ENCODE data around the gene TNFRSF8.

TNFRSF8 gene

GRCh38 chr1:12130466-12131130 lies 67.5 kb downstream of the TNFRSF8 start:
- DNase-seq = no peak
- in situ Hi-C loops (cut with MboI; ENCODE audit: low pct_unique_long_range_greater_than_20kb, low sequenced_read_pairs) = no loop called here

- in situ Hi-C loops (cut with MboI; ENCODE audit: low pct_unique_long_range_greater_than_20kb, low sequenced_read_pairs) = no loop called here
- no peak for DNase-seq
Measured at GRCh38 chr1:12132078-12132477, 69.0 kb downstream of the TNFRSF8 start.

DNA sequence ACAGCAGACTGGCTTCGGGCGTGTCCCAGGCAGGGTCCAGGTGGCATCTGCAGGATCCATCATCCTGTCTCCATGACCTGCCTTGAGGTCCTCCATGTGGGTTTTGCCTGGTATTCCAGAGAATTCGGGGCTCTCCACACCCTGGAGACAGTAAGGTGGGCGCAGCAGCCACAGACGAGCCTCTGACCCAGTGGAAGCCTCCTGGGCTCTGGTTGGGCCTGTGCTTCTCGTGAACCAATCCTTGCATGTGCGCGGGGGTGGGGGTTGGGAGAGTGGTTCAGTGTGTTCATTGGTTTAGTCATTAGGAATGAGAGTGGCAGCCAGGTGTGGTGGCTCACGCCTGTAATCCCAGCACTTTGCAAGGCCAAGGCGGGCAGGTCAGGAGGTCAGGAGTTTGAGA lies 71.6 kb downstream of the TNFRSF8 start:
- in situ Hi-C loops (cut with MboI; ENCODE audit: low pct_unique_long_range_greater_than_20kb, low sequenced_read_pairs) = no loop called here

GRCh38 chr1:12135612-12136011 lies 72.5 kb downstream of the TNFRSF8 start:
- in situ Hi-C loops (cut with MboI; ENCODE audit: low pct_unique_long_range_greater_than_20kb, low sequenced_read_pairs) = no loop called here

More for the DNA sequence above, 71.6 kb downstream of the TNFRSF8 start:
- DNase-seq = no peak

GRCh38 chr1:12136916-12137610 lies 74.0 kb downstream of the TNFRSF8 start:
- in situ Hi-C loops (cut with MboI; ENCODE audit: low pct_unique_long_range_greater_than_20kb, low sequenced_read_pairs) = no loop called here
- DNase-seq = no peak

More at GRCh38 chr1:12135612-12136011, 72.5 kb downstream of the TNFRSF8 start:
- no peak for DNase-seq

DNA sequence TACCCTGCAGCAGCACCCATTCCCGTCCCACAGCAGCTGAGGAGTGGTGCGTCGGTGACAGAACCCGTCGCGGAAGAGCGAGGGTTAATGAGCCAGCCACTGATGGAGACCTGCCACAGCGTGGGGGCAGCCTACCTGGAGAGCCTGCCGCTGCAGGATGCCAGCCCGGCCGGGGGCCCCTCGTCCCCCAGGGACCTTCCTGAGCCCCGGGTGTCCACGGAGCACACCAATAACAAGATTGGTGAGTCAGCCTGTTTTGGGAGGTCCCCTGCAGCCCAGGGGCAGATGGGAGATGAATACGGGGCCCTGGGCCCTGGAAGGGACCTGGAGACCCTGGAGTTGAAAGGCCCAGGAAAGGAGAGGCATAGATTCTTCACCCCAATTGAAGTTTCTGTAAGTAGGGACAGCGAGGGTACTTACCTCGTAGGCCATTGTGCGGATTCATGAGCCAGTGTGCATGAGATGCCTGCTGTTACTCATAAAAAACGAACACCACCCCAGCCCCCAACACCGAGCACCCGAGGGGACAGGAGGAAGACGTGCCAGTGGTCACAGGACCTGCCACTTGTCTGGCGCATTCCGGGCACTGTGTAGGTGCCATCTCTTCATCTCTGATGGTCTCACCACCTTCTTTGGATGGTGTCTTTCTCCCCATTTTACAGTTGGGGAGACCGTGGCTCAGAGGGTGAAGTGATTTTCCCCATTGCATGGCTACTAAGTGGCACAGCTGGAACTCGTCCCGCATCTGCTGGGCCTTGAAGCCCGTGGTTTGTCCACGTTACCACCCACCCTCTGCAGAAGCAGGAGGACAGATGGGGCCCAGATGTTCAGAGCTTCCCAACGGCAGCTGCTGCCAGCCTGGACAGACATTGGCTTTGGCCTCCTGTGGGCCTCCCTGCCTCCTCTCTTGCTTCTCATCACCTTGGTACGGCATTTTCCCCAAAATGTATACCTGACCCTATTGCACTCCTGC lies 75.4 kb downstream of the TNFRSF8 start:
- DNase-seq = no peak
- in situ Hi-C loops (cut with MboI; ENCODE audit: low pct_unique_long_range_greater_than_20kb, low sequenced_read_pairs) = no loop called here

GRCh38 chr1:12140016-12140415 lies 76.9 kb downstream of the TNFRSF8 start:
- in situ Hi-C loops (cut with MboI; ENCODE audit: low pct_unique_long_range_greater_than_20kb, low sequenced_read_pairs) = no loop called here
- DNase-seq = no peak

DNA sequence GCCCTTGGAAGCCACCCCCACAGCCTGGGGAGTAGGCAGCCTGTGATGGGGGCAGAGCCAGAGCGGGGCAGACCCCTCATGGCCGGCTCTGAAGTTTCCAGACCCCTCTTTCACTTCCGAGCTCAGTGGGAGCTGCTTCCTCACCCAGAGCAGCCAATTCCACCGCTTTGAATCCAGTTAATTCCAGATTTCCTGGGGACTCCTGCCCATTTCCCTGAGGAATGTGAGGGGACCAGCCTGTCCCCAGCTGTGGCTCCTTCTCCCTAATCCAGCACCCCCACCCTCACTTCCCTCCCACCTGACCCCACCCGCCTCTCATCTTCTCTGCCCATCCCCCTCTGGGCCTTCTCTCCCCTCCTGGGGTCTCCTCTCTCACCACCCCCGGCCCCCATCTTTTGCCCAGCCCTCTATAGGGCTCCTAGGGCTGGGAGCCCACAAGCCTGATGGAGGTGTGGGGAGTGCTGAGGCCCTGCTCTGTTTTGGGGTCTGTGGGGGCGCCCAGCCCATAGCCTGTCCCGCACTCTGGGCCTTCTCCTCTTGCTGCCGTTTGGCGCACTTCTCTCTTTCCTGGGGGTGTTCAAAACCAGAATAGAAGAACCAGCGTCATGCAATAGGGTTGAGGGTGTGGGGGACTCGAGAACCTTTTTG lies 77.5 kb downstream of the TNFRSF8 start:
- DNase-seq = no peak
- in situ Hi-C loops (cut with MboI; ENCODE audit: low pct_unique_long_range_greater_than_20kb, low sequenced_read_pairs) = no loop called here

DNA sequence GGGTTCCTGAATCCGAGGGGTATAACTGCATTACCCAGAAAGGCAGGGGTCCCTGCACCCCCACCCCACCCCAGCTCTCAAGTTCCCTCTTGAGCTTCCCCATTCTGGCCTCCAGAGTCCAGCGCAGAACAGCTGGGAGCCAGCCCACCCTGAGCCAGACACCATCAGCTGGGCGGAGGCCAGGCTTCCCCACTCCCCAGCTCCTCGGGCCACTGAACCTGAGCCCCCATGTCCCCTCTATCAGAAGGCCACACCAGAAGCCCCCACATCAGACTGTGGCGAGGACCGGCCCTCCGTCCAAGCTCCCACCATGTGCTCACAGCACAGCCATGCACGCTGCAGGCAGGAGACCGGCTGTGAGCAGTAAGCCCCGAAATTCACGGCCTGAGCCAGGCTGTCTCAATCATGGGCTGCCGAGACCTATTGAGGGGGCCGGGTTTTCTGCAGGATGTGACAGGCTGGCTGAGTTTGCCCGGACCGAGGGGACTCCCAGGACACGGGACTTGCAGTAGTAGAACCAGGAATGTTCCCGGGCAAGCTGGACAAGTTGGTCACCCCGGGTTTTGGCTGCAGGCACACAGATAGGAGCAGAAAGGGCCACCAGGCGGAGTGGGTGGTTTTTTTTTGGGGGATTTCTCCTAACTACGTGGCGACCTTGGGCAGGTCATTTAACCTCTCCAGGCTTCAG lies 78.2 kb downstream of the TNFRSF8 start:
- no peak for DNase-seq
- in situ Hi-C loops (cut with MboI; ENCODE audit: low pct_unique_long_range_greater_than_20kb, low sequenced_read_pairs) = no loop called here

DNA sequence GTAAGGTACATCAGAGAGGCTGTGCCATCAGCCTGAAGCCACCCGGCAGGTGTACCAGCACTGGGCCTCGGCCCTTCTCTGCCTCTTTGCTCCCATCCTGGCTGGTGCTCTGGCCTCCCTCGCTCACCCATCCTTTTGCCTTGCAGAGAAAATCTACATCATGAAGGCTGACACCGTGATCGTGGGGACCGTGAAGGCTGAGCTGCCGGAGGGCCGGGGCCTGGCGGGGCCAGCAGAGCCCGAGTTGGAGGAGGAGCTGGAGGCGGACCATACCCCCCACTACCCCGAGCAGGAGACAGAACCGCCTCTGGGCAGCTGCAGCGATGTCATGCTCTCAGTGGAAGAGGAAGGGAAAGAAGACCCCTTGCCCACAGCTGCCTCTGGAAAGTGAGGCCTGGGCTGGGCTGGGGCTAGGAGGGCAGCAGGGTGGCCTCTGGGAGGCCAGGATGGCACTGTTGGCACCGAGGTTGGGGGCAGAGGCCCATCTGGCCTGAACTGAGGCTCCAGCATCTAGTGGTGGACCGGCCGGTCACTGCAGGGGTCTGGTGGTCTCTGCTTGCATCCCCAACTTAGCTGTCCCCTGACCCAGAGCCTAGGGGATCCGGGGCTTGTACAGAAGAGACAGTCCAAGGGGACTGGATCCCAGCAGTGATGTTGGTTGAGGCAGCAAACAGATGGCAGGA lies 79.2 kb downstream of the TNFRSF8 start:
- DNase-seq = no peak
- in situ Hi-C loops (cut with MboI; ENCODE audit: low pct_unique_long_range_greater_than_20kb, low sequenced_read_pairs) = no loop called here

DNA sequence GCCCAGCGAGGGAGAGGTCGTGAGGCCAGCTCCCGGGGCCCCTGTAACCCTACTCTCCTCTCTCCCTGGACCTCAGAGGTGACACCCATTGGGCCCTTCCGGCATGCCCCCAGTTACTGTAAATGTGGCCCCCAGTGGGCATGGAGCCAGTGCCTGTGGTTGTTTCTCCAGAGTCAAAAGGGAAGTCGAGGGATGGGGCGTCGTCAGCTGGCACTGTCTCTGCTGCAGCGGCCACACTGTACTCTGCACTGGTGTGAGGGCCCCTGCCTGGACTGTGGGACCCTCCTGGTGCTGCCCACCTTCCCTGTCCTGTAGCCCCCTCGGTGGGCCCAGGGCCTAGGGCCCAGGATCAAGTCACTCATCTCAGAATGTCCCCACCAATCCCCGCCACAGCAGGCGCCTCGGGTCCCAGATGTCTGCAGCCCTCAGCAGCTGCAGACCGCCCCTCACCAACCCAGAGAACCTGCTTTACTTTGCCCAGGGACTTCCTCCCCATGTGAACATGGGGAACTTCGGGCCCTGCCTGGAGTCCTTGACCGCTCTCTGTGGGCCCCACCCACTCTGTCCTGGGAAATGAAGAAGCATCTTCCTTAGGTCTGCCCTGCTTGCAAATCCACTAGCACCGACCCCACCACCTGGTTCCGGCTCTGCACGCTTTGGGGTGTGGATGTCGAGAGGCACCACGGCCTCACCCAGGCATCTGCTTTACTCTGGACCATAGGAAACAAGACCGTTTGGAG lies 80.0 kb downstream of the TNFRSF8 start:
- DNase-seq = peak; percentile 27
- in situ Hi-C loops (cut with MboI; ENCODE audit: low pct_unique_long_range_greater_than_20kb, low sequenced_read_pairs) = no loop called here

DNA sequence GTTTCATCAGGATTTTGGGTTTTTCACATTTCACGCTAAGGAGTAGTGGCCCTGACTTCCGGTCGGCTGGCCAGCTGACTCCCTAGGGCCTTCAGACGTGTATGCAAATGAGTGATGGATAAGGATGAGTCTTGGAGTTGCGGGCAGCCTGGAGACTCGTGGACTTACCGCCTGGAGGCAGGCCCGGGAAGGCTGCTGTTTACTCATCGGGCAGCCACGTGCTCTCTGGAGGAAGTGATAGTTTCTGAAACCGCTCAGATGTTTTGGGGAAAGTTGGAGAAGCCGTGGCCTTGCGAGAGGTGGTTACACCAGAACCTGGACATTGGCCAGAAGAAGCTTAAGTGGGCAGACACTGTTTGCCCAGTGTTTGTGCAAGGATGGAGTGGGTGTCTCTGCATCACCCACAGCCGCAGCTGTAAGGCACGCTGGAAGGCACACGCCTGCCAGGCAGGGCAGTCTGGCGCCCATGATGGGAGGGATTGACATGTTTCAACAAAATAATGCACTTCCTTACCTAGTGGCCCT lies 80.6 kb downstream of the TNFRSF8 start:
- in situ Hi-C loops (cut with MboI; ENCODE audit: low pct_unique_long_range_greater_than_20kb, low sequenced_read_pairs) = no loop called here
- DNase-seq = peak; percentile 68

DNA sequence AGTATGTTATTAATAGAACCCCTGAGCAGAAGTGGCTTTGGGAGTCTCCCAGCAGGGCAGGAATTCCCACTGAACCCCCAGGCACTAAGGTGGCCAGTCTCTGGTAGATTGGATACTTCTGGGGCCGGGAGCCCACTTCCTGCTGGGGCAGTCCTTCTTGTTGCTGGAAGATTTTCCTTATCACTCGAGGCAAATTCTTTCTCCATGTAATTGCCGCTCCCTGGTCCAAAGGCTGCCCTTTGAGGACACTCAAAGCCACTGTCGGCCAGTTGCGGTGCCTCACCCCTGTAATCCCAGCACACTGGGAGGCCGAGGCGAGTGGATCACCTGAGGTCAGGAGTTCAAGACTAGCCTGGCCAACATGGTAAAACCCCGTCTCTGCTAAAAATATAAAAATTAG lies 81.1 kb downstream of the TNFRSF8 start:
- no peak for DNase-seq
- in situ Hi-C loops (cut with MboI; ENCODE audit: low pct_unique_long_range_greater_than_20kb, low sequenced_read_pairs) = no loop called here

DNA sequence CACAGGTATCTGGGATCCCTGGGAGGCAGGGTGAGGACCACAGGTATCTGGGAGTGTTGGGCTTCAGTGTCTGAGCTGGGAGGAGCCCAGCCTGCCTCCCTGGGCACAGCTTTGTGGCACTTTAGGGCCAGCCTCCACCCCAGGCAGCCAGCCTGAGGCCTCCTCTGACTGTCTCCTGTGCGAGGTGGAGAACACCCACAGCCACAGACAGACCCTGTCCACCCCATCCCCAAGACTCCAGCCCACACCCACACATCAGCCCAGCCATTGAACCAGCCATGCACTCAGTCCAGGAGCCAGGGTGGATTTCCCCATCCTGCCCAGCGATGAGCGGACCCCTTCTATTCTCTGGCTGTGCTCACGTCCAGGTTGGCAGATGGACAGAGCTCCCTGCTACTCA lies 81.9 kb downstream of the TNFRSF8 start:
- in situ Hi-C loops (cut with MboI; ENCODE audit: low pct_unique_long_range_greater_than_20kb, low sequenced_read_pairs) = no loop called here

GRCh38 chr1:12145616-12146342 lies 82.7 kb downstream of the TNFRSF8 start:
- DNase-seq = no peak
- in situ Hi-C loops (cut with MboI; ENCODE audit: low pct_unique_long_range_greater_than_20kb, low sequenced_read_pairs) = no loop called here

More for the DNA sequence above, 81.9 kb downstream of the TNFRSF8 start:
- DNase-seq = no peak

GRCh38 chr1:12146343-12147112 lies 83.4 kb downstream of the TNFRSF8 start:
- in situ Hi-C loops (cut with MboI; ENCODE audit: low pct_unique_long_range_greater_than_20kb, low sequenced_read_pairs) = no loop called here
- DNase-seq = no peak

Data from KBM-7 (cell line).